HG02973 (cell line): ENCODE results near the gene SCN8A.
"Not testable (repeated sequence)": the region's sequence is repeated elsewhere in the genome, so short reads cannot be mapped to it uniquely, and the experiment has no call there.

Experiments used
- ATAC-seq: cut with Tn5 transposase; IDR thresholded peaks from one replicate; pipeline ENCODE4 v1.9.1; 2021; ENCODE audit warnings: moderate library complexity; ENCODE audit not compliant: unreplicated experiment

SCN8A gene

GRCh38 chr12:51622564-51622963, 31.5 kb downstream of the SCN8A start:
- ATAC-seq = no peak

- ATAC-seq = no peak
These were observed 34.3 kb downstream of the SCN8A start for GRCh38 chr12:51625370-51625769.

GRCh38 chr12:51626115-51626514, 35.1 kb downstream of the SCN8A start:
- ATAC-seq = no peak

GRCh38 chr12:51626629-51627028, 35.6 kb downstream of the SCN8A start:
- no peak for ATAC-seq

GRCh38 chr12:51630256-51630880, 39.3 kb downstream of the SCN8A start:
- ATAC-seq = no peak

GRCh38 chr12:51630986-51631385, 40.0 kb downstream of the SCN8A start:
- ATAC-seq = no peak

- ATAC-seq = no peak
These were observed 40.6 kb downstream of the SCN8A start for GRCh38 chr12:51631591-51631990.

GRCh38 chr12:51632623-51633022, 41.6 kb downstream of the SCN8A start:
- ATAC-seq = no peak

- no peak for ATAC-seq
These were observed 44.3 kb downstream of the SCN8A start for GRCh38 chr12:51635346-51635745.

GRCh38 chr12:51636581-51636980, 45.5 kb downstream of the SCN8A start:
- no peak for ATAC-seq

GRCh38 chr12:51636986-51637385, 46.0 kb downstream of the SCN8A start:
- no peak for ATAC-seq

GRCh38 chr12:51639361-51639760, 48.3 kb downstream of the SCN8A start:
- ATAC-seq = no peak

GRCh38 chr12:51642286-51642685, 51.3 kb downstream of the SCN8A start:
- ATAC-seq = no peak

- ATAC-seq = no peak
These were observed 52.9 kb downstream of the SCN8A start for GRCh38 chr12:51643951-51644350.

- not testable (repeated sequence) for ATAC-seq
These were observed 53.7 kb downstream of the SCN8A start for GRCh38 chr12:51644691-51645090.

- no peak for ATAC-seq
These were observed 54.9 kb downstream of the SCN8A start for GRCh38 chr12:51645961-51646360.

- ATAC-seq = no peak
These were observed 56.6 kb downstream of the SCN8A start for GRCh38 chr12:51647647-51648046.

- ATAC-seq = no peak
These were observed 62.4 kb downstream of the SCN8A start for GRCh38 chr12:51653431-51653830.

GRCh38 chr12:51661199-51661598, 70.2 kb downstream of the SCN8A start:
- no peak for ATAC-seq

- ATAC-seq = no peak
These were observed 70.8 kb downstream of the SCN8A start for GRCh38 chr12:51661836-51662235.

GRCh38 chr12:51662728-51663154, 71.7 kb downstream of the SCN8A start:
- ATAC-seq = no peak

GRCh38 chr12:51663390-51663789, 72.4 kb downstream of the SCN8A start:
- ATAC-seq = no peak

- no peak for ATAC-seq
These were observed 75.7 kb downstream of the SCN8A start for GRCh38 chr12:51666696-51667095.
